HG03469 (cell line): ENCODE measurements around the gene FN3K.
"Not testable (repeated sequence)": the region's sequence is repeated elsewhere in the genome, so short reads cannot be mapped to it uniquely, and the experiment has no call there.

Experiments used
- ATAC-seq: cut with Tn5 transposase; IDR thresholded peaks from one replicate; pipeline ENCODE4 v1.9.1; 2021; ENCODE audit warnings: mild to moderate bottlenecking, moderate library complexity, moderate number of reproducible peaks; ENCODE audit not compliant: unreplicated experiment

The FN3K gene

DNA sequence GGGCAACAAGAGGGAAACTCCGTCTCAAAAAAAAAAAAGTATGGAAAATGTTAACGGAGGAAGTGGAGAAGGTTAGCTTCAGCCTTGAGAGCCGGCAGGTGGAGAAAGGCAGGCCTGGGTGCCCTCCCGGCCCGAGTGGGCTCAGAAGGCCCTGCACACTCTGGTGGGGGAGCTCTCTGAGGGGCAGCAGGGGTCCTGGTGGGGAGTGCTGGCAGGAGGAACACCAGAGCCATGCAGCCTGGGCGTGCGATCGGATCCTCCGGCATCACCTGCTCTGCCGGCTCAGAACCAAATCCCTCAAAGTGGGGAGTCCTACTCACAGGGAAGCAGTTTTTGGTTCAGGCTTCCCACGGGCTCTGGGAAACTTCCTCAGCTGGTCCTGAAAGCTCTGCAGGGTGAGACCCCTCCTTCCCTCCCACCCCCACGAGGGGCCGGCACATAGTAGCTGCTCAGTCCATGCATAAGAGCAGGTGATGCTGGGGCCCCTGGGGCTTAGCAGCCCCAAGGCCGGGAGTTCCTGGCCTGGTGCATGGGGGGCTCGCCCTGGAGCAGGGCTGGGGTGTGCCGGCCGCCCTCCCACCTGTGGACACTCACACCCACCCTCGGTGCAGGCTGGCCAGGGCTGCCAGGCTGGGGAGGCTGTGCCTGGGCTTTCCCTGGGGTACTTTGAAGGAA, 1.2 kb downstream of the FN3K start:
- ATAC-seq = no peak

DNA sequence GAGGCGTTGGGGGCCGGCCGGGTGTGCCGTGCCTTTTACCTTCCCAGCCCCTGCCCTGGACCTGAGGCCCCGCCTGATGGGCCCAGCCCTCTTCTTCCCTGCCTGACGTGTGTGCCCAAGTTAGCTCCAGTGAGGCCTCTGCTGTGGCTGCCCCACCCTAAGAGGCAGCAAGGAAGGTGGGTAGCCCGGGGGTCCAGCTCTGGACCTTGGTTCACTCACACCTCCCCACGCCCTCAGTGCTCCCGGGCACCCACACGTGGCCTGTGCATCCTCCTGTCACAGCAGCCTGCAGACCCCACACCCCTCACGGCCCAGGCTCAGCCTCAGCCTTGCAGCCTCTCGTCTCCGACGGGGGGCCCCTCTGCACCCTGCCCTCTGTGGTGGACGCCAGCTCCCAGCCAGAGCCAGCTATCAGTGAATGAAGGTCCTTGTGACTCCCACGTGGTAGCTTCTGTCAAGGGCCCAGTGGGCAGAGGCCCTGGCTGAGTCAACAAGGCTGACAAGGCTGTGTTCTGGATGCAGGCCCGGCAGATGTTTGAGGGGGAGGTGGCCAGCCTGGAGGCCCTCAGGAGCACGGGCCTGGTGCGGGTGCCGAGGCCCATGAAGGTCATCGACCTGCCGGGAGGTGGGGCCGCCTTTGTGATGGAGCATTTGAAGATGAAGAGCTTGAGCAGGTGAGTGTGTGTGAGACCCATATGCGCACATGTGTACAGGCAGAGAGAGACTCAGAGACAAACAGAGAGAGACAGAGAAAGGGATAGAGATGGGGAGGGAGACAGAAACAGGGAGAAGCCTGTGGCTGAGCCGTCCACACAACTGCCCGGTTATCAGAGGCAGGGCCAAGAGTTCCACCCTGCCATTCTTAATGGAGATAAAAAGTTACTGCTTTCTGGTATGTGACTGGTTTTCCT, 2.8 kb downstream of the FN3K start:
- no peak for ATAC-seq

DNA sequence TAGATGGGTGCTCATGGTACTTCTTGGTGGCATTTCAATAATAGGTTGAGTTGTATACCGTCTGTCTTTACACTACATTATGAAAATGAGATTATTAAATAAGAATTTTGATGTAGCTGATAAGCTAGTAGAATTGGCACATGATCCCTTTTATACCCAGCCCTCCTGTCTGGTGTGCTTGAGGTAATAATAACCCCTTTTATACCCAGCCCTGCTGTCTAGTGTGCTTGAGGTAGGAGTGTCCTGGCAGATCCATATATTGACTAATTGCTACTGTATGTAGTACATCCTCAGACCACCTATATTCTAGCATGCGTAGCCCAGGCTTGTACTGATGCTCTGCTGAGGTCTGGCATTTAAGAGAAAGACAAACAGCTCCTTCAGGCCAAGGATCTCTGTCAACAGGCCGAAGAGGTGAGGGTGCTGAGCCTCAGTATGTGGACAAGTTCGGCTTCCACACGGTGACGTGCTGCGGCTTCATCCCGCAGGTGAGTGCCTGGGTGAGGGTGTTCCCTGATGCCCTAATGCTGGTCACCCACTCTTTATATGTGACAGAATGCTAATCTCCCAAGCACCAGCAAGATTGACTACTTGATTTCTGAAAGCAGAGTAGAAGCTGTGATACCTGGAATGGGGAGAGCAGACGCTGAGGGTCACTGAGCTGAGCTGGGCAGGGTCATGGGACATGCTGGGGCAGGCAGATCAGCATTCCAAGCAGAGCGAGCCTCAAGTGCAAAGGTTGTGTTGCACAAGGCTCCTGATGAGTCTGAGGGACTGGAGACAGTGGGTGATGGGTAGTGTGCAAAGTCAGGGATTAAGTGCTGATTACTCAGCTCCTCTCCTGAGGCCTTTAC, 5.7 kb downstream of the FN3K start:
- ATAC-seq = no peak

DNA sequence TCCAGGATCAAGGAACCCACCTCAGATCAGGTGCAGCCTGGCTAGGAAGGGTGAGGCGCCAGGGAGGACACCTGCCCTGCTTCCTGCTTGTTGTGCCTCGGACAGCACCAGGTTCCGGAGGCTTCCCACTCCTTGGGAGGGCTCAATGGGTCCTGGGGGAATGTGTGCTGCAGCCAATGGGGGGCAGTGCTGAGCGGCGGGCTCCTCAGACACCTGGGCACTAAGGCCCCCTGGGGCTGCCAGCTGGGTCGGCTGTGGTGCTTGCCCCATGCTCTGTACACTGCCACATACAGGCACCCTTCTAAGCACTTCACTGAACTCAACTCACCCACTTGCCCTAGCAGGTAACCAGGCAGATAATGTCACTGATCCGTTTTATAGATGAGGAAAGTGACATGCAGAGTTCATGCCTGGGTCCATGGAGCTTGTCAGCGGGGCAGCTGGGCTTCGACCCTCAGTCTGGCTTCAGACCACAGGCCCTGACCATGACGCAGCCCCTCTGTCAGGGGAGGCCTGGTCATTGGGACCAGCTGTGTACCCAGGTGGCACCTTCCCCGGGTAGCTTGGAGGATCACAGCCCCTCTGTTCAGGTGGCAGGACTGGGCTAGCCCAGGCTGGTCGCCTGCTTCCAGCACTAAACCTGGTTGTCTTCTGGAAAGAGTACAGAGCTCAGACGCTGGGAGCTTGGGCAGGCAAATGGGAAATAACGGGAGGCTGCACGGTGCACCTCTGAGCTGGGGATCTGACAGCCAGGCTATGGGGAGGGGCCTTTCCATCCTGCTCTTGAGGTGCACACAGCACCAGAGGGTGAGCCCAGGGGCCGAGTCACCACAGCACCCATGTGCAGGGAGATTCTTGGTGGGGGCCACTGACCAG, 8.2 kb downstream of the FN3K start:
- no peak for ATAC-seq

DNA sequence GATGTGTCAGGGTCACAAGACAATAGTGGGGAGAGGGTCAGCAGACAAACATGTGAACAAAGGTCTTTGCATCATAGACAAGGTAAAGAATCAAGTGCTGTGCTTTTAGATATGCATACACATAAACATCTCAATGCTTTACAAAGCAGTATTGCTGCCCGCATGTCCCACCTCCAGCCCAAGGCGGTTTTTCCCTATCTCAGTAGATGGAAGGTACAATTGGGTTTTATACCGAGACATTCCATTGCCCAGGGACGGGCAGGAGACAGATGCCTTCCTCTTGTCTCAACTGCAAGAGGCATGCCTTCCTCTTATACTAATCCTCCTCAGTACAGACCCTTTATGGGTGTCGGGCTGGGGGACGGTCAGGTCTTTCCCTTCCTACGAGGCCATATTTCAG, 9.3 kb downstream of the FN3K start:
- not testable (repeated sequence) for ATAC-seq

DNA sequence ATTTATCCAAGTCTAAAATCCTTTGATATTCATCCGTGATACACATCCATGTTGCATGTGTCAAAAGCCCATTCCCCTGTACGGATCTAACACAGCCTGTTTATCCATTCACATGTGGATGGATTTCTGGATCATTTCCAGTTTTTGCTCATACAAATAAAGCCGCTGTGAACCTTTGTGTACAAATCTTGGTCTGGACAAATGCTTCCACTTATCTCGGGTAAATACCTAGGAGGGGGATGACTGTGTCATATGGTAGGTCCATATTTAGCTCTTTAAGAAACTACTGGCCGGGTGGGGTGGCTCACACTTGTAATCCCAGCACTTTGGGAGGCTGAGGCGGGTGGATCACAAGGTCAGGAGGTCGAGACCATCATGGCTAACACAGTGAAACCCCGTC, 10.1 kb downstream of the FN3K start:
- no peak for ATAC-seq

DNA sequence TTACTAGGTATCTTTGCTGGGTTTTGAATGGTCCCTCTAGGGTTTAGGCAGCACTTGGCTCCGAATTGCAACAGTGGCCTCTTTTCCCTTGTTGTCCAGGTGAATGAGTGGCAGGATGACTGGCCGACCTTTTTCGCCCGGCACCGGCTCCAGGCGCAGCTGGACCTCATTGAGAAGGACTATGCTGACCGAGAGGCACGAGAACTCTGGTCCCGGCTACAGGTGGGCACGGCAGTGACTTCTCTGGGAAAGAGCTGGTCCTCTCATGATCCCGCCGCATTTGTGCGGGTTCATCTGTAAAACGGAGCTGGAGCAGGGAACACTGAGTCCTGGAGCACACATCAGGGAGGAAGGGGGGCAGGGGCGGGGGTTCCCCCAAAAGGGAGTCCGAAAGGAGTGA, 13.3 kb downstream of the FN3K start:
- ATAC-seq = no peak

DNA sequence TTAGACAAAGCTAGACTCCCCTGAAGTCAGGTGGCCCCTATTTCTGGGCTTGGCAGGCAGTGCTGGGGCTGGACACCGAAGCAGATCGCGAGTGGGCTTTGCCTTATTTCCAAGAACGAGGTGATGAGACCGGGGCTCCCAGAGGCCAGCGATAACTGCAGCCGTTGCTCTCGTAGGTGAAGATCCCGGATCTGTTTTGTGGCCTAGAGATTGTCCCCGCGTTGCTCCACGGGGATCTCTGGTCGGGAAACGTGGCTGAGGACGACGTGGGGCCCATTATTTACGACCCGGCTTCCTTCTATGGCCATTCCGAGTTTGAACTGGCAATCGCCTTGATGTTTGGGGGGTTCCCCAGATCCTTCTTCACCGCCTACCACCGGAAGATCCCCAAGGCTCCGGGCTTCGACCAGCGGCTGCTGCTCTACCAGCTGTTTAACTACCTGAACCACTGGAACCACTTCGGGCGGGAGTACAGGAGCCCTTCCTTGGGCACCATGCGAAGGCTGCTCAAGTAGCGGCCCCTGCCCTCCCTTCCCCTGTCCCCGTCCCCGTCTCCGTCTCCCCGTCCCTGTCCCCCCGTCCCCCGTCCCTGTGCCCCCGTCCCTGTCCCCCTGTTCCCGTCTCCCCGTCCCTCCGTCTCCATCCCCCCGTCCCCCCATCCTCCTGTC, 15.0 kb downstream of the FN3K start:
- ATAC-seq = no peak

DNA sequence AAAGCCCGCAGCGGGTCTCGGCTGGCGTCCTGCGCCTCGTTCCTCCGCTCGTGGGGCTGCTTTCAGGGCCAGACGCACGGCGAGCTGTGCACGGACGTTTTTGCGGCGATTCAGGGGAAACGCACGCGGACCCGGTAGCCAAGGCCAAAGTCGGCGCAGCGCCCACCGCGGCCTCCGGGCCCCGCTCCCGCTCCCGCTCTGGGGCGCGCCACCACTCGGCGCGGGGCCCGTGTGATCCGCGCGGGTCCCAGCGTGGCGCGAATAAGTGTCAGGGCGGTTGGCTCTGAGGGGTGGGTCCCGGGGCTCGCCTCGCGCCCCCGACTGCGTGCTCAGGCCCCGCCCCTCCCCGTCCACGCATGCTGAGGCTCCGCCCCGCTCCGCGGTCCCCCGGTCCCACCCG, 15.8 kb downstream of the FN3K start:
- no peak for ATAC-seq

DNA sequence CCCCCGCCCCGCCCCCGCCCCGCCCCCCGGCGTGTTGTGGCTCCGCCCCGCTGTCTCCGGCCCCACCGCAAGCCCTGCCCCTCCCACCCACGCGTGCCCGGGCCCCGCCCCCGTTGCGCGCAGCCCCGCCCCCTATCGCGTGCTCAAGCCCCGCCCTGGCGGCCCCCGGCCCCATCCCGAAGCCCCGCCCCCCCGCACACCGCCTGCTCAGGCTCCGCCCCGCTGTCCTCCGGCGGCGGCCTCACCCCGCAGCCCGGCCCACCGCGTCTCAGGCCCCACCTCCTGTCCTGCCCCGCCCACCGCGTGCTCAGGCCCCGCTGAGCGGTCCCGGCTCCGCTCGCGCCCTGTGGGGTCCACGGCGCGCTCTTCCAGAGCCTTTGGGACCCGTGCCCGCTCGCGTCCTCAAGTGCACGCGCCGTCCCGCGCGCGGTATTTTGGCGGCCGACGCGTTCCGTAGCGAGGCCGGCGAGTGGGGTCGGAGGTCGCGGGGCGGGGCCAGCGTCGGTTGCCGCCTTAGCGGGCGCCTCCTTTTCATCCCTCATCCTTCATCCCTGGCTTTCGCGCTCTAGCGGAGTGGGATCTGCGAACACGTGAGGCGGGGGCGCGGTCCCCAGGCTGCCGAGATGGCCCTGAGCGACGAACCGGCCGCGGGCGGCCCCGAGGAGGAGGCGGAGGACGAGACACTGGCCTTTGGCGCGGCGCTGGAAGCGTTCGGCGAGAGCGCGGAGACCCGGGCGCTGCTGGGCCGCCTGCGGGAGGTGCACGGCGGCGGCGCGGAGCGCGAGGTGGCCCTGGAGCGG, 16.4 kb downstream of the FN3K start, which contains the start of gene TBCD:
Gene TBCD (plus strand): TSS at position 495 of the 800 bp plus-strand sequence. CDS start 129 bp downstream, at position 624.
- peak; percentile 36 for ATAC-seq

DNA sequence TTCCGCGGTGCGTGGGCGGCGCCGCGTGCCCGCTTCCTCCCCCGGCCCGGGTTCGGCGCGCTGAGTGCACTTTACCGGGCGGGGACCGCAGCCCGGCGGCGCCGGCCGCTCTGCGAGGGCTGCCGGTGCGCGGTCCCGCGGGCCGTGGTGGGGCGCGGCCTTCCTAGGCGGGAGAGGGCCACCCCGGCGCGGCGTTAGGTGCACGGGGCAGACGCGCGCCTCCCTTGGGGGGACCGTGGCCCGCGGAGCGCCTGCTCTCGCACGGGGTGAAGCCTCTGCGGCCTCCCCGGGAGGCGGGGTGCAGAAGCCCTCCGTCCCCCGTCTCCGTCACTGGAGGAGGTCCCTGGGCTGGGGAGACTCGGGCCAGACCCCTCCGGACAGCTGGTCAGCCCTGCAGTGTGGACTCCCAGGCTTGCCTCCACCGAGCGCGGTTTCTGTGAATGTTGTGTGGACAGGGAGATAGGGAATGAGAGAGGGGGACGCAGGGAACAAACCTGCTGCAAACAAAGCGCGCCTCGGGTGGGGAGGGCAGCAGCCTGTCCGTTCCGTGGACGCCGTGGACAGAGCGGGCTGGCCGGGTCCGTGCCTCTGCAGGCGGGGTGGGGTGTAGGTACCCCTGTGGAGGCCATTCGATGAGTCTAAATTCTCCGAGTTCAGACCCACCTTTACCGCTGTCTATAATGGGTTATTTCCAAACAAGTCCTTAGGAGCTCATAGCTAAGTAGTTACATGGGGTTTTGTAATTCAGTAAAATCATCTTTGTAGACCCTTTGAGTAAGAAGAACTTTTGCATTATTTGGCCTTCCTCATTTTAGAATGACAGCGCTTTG, 17.2 kb downstream of the FN3K start:
- ATAC-seq = peak; percentile 6

DNA sequence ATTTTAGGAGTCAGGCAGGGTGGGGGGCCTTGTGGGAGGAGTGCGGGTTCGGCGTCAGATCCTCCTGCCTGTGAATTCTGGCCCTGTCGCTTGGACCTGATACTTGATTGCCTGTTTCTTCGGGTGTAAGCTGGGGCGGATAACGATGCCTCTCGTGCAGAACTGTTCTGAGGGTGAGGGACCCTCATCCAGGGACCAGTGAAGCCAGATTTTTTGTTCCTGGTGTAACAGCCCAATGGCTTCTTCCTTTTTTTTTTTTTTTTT, 17.7 kb downstream of the FN3K start:
- no peak for ATAC-seq

DNA sequence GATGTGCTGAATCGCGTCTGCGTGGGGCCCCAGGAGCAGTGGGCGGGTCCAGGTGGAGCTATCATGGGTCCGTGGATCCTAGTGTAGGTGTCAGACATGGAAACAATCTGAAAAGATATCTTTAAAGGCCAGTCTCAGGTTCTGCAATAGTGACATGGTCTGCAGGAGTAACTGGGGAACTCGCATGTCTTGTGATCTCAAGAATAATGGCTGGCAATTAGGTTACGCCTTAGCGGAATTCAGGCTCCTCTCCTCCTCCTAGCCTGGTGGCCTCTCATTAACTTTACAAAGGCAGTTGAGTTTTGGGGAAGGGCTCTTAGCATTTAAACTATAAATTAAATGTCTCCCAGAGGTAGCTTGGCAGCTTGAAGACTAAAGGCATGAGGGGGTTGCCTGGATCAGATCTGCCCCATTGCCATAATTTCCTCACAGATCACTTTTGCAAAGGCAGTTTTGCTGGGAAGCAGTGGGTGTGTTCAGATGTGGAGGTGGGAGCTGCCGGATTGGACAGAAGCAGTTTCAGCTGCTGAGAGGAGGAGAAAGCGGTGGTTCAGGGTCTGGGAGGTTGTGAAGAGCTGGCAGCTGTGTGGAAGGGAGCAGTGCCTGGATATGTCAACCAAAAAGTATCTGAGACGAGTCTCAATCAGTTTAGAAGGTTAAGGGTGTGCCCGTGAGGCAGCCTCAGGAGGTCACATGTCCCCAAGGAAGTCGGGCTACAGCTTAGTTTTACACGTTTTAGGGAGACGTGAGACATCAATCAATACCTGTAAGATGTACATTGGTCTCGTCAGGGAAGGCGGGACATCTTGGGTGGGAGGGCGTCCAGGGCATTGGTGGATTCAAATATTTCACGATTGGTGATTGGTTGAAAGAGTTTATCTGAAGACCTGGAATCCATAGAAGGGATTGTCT, 19.1 kb downstream of the FN3K start:
- ATAC-seq = no peak

DNA sequence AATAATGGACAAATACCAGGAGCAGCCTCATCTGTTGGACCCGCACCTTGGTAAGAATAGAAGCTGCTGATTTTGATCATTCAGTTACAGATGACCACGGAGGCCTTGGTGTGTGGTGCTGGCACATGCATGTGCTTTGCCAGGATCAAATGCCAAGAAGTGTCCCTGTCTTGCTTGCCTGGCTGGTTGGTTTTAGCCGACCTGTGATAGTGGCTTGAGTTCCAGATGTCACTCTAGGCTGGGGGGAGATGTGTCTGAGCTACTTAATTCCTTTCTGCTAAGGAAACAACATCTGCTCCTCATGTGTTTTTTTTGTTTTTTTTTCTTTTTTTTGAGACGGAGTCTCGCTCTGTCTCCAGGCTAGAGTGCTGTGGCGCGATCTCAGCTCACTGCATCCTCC, 20.8 kb downstream of the FN3K start:
- ATAC-seq = no peak

DNA sequence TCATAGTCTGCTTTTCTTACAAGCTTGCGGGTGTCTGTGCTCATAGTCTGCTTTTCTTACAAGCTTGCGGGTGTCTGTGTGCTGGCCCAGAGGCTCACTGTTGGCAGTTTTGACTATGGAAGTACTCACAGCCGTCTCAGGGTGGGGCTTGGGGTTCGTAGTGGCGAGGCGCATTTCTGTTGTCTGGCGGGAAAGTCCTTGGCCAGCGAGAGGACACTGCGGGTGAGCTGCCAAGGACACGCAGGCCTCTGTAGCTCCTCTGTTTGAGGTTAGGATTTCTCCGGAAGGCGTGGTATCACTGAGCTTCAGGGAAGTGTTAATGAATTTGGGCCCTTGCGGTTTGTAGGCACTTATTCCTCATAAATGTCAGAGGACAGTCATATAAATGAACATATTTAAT, 30.0 kb downstream of the FN3K start:
- ATAC-seq = no peak

DNA sequence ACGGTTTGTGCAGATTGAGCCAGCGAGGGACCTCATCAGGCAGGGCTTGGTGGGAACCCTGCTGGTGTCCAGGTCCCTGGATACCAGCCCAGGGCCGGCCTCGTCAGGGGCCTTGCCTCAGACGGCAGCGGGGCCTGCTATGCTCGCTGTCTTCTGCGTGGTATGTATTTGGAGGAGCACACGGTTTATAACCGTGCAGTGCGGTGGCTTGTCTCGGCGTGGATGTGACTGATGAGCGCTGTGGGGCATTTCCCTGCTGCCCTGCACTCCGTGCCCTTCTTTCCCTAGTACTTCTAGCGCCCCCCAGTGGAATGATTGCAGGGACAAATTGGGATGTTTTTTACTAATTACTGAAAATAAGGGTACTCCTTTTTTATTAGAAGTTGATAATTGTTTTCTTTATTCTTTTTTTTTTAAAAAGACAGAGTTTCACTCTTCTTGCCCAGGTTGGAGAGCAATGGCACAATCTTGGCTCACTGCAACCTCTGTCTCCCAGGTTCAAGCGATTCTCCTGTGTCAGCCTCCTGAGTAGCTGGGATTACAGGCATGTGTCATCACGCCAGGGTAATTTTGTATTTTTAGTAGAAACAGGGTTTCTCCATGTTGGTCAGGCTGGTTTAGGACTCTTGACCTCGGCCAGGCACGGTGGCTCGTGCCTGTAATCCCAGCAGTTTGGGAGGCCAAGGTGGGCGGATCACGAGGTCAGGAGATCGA, 31.8 kb downstream of the FN3K start:
- ATAC-seq = no peak

DNA sequence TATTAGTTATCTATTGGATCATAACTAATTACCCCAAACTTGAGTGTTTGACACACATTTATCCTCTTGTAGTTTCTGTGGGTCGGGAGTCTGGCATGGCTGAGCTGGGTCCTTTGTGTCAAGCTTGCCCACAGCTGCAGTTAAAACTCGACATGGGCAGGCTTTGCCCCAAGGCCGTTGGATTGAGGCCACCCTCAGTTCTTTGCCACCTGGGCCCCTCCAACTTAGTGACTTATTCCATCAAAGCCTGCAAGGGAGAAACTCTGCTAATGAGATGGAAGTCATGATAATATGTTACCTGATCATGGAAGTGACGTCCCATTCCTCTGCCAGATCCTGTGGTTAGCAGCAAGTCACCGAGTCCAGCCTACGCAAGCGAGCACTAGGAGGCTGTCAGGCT, 33.6 kb downstream of the FN3K start:
- ATAC-seq = no peak
